ENCODE data around the gene GUCA2B. TPM values are rescaled to one million over a fixed set of nuclear protein-coding genes. Genes with fewer than 3 reads are reported as not detected.

The GUCA2B gene
- total RNA-seq, 1 experiment from 2014 or later, result not detected

- no peak for DNase-seq (ENCODE audit: unreplicated experiment)
Observed at GRCh38 chr1:42167611-42168390, 14.6 kb downstream of the GUCA2B start.

GRCh38 chr1:42168391-42168670, 15.1 kb downstream of the GUCA2B start:
- H3K9me3 Mint-ChIP-seq (ENCODE audit: unreplicated experiment), result no peaks in the 10 kb centered on the region
- peaks cover 5% of the 10 kb centered on the region for H3K36me3 Mint-ChIP-seq (ENCODE audit: insufficient read depth, unreplicated experiment)
- no peak for TF ChIP-seq CTCF (IDR thresholded peaks at IDR 0.05; ENCODE audit: unreplicated experiment)
- no peak for DNase-seq (ENCODE audit: unreplicated experiment)
- no peak overlapping the region for H3K27ac Mint-ChIP-seq (ENCODE audit: low read depth, unreplicated experiment)
- no peaks in the 10 kb centered on the region for H3K27me3 Mint-ChIP-seq (ENCODE audit: insufficient read depth, unreplicated experiment)
- POLR2A ChIA-PET, result no interaction called here
- no peak overlapping the region for H3K4me3 Mint-ChIP-seq (ENCODE audit: unreplicated experiment)
- CTCF ChIA-PET, result interaction anchor here (0.8 kb wide), 1 partner anchor 9 kb away, joined by 4 read pairs; no protein-coding TSS in a partner anchor
- intact Hi-C loops (cut with micrococcal nuclease), result no loop called here
- H3K4me1 Mint-ChIP-seq (ENCODE audit: insufficient read depth, unreplicated experiment), result peaks cover 17% of the 10 kb centered on the region
- no TSS peak for BruUV-seq (replicated peaks)

More at GRCh38 chr1:42167611-42168390, 14.6 kb downstream of the GUCA2B start:
- intact Hi-C loops (cut with micrococcal nuclease), result no loop called here
- CTCF ChIA-PET, result no interaction called here
- no peaks in the 10 kb centered on the region for H3K36me3 Mint-ChIP-seq (ENCODE audit: insufficient read depth, unreplicated experiment)
- no peak overlapping the region for H3K27ac Mint-ChIP-seq (ENCODE audit: low read depth, unreplicated experiment)
- BruUV-seq (replicated peaks), result no TSS peak
- H3K9me3 Mint-ChIP-seq (ENCODE audit: unreplicated experiment), result no peaks in the 10 kb centered on the region
- POLR2A ChIA-PET, result no interaction called here
- no peak overlapping the region for H3K4me3 Mint-ChIP-seq (ENCODE audit: unreplicated experiment)
- H3K27me3 Mint-ChIP-seq (ENCODE audit: insufficient read depth, unreplicated experiment), result no peaks in the 10 kb centered on the region
- no peak for TF ChIP-seq CTCF (IDR thresholded peaks at IDR 0.05; ENCODE audit: unreplicated experiment)
- peaks cover 17% of the 10 kb centered on the region for H3K4me1 Mint-ChIP-seq (ENCODE audit: insufficient read depth, unreplicated experiment)

GRCh38 chr1:42168763-42169162, 15.6 kb downstream of the GUCA2B start:
- CTCF ChIA-PET, result interaction anchor here (0.8 to 1.3 kb wide), 3 partner anchors 9 to 21 kb away, joined by 4 to 7 read pairs (median 5); no protein-coding TSS in a partner anchor
- DNase-seq (ENCODE audit: unreplicated experiment), result no peak
- POLR2A ChIA-PET, result interaction anchor here (0.6 kb wide), 1 partner anchor 21 kb away, joined by 3 read pairs; no protein-coding TSS in a partner anchor
- no TSS peak for BruUV-seq (replicated peaks)
- intact Hi-C loops (cut with micrococcal nuclease), result no loop called here
- H3K4me3 Mint-ChIP-seq (ENCODE audit: unreplicated experiment), result no peak overlapping the region
- H3K27me3 Mint-ChIP-seq (ENCODE audit: insufficient read depth, unreplicated experiment), result no peaks in the 10 kb centered on the region
- H3K4me1 Mint-ChIP-seq (ENCODE audit: insufficient read depth, unreplicated experiment), result peaks cover 18% of the 10 kb centered on the region
- no peaks in the 10 kb centered on the region for H3K9me3 Mint-ChIP-seq (ENCODE audit: unreplicated experiment)
- H3K36me3 Mint-ChIP-seq (ENCODE audit: insufficient read depth, unreplicated experiment), result peaks cover 5% of the 10 kb centered on the region
- H3K27ac Mint-ChIP-seq (ENCODE audit: low read depth, unreplicated experiment), result no peak overlapping the region
- TF ChIP-seq CTCF (IDR thresholded peaks at IDR 0.05; ENCODE audit: unreplicated experiment), result no peak

GRCh38 chr1:42170779-42171621, 17.8 kb downstream of the GUCA2B start:
- ChIA-PET CTCF (interaction anchor here (0.6 to 6.2 kb wide), 9 partner anchors 11 to 606 kb away, joined by 3 to 87 read pairs (median 3); no protein-coding TSS in a partner anchor), POLR2A (interaction anchor here (0.7 kb wide), 1 partner anchor 663 kb away, joined by 4 read pairs; no protein-coding TSS in a partner anchor)
- no TSS peak for BruUV-seq (replicated peaks)
- Mint-ChIP-seq H3K27me3 (ENCODE audit: insufficient read depth, unreplicated experiment) (no peaks in the 10 kb centered on the region), H3K4me3 (ENCODE audit: unreplicated experiment) (no peak overlapping the region), H3K4me1 (ENCODE audit: insufficient read depth, unreplicated experiment) (peaks cover 22% of the 10 kb centered on the region), H3K36me3 (ENCODE audit: insufficient read depth, unreplicated experiment) (peaks cover 5% of the 10 kb centered on the region), H3K9me3 (ENCODE audit: unreplicated experiment) (no peaks in the 10 kb centered on the region), H3K27ac (ENCODE audit: low read depth, unreplicated experiment) (no peak overlapping the region)
- intact Hi-C loops (cut with micrococcal nuclease), result loop anchor here (5.0 kb wide), 1 partner anchor 599 kb away; no protein-coding TSS in a partner anchor
- TF ChIP-seq CTCF (IDR thresholded peaks at IDR 0.05; ENCODE audit: unreplicated experiment), result no peak
- DNase-seq (ENCODE audit: unreplicated experiment), result no peak

All from MCF 10A (cell line).